ENCODE data around the gene CAMK2A. TPM values are rescaled to one million over a fixed set of nuclear protein-coding genes. Genes with fewer than 3 reads are reported as not detected.

Gene CAMK2A
- total RNA-seq, 6 donors from 2014 or later: 0.29 to 2.4 (median 1.8) TPM; not detected in 1

DNA sequence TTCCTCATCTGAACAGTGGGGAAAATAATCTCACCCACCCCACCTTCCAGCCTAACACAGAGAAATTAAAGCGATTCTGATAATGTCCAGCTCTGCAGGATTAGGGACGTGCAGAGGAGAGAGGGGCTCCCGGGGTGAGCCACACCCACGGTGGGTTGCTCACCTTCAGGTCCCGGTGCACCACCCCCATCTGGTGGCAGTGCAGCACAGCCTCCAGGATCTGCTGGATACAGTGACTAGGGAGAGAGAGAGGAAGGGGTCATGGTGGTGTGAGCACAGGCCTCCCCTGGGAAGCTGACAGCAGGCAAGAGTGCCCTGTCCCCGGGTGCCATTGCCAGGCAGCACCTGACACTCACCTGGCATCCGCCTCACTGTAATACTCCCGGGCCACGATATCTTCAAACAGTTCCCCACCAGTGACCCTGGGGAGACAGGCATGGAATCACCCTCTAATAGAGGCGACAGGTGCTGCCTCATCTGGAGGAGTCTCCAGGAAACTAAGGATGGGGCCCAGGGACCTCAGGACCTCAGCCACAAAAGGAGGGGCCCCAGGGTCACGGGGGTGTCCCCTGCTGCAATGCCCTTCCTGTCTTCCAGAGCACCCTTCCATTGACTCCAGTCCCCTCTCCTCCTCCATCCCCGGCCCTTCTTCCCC is 33.0 kb downstream of the CAMK2A start:
- no peaks in the 10 kb centered on the region for H3K9me3 ChIP-seq
- TF ChIP-seq EP300 (IDR thresholded peaks at IDR 0.05) (no peak), POLR2AphosphoS5 (IDR thresholded peaks at IDR 0.05) (no peak), POLR2A (IDR thresholded peaks at IDR 0.05) (no peak)
- TF ChIP-seq, protein P1, sequence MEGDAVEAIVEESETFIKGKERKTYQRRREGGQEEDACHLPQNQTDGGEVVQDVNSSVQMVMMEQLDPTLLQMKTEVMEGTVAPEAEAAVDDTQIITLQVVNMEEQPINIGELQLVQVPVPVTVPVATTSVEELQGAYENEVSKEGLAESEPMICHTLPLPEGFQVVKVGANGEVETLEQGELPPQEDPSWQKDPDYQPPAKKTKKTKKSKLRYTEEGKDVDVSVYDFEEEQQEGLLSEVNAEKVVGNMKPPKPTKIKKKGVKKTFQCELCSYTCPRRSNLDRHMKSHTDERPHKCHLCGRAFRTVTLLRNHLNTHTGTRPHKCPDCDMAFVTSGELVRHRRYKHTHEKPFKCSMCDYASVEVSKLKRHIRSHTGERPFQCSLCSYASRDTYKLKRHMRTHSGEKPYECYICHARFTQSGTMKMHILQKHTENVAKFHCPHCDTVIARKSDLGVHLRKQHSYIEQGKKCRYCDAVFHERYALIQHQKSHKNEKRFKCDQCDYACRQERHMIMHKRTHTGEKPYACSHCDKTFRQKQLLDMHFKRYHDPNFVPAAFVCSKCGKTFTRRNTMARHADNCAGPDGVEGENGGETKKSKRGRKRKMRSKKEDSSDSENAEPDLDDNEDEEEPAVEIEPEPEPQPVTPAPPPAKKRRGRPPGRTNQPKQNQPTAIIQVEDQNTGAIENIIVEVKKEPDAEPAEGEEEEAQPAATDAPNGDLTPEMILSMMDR (IDR thresholded peaks at IDR 0.05): no peak
- 85 to 86% methylated on average over 6 to 12 of the region's 12 CpGs for WGBS, 2 donors
- no peaks in the 10 kb centered on the region for H3K27me3 ChIP-seq
- no peak overlapping the region for H3K4me3 ChIP-seq
- no peak overlapping the region for H3K27ac ChIP-seq
- DNase-seq (no peak), ATAC-seq (ENCODE audit: low FRiP score in 2 of 2) (no peak)
- H3K36me3 ChIP-seq: no peaks in the 10 kb centered on the region
- no peaks in the 10 kb centered on the region for H3K4me1 ChIP-seq

DNA sequence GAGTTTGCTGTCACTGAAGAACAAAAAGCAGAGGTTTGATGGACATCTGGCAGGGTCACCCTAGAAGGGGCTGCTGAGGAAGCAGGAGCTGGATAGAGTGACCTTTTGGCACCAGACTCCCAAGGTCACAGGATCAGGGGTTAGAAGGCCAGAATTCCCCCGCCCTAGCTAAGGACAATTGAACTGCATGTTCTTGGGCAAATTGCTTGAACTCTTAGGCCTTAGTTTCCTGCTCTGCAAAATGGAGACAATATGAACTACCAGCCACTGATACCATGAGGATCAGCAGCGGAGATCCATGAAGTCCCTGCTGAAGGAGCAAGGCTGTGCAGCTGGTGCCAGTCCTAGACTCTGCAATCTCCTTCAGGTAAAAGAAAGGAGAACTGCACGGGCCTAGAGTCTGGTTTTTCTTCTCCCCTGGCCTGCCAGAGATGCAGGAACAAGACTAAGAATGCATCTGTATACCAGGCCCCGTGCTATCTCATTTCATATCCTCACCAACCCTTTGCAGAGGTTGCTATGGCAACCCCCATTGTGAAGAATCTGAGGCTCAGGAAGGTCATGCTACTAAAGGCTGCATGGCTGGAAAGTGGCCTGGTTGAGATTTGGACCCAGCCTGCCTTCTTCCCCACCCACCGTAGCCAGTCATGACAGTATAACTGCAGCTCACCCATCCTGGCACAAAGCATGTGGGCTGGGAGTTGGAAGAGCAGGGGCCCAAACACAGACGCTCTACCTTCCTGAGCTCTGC is 33.7 kb downstream of the CAMK2A start:
- no peak for DNase-seq

DNA sequence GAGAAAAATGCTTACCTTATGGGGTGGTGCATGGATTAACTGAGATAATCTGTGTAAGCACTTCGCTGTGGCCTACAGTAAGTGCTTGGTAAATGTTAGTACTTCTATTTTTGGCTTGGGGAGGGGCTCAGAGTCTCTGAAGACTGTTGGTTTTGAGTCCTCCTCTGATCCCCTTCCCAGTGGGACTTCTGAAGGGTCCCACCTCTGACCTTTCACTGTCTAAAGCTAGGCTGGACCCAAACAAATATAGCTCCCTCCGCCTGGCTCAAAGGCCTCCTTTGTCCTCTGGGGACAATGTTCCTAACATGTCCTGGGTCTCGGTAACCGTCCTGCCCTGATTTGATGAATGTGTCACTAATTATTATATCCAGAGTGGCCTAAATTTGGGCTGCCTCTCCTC is 34.8 kb downstream of the CAMK2A start:
- Histone ChIP-seq H3K4me3 (no peak overlapping the region), H3K36me3 (no peaks in the 10 kb centered on the region), H3K27ac (no peak overlapping the region), H3K4me1 (no peaks in the 10 kb centered on the region), H3K9me3 (no peaks in the 10 kb centered on the region), H3K27me3 (no peaks in the 10 kb centered on the region)
- ATAC-seq (ENCODE audit: low FRiP score in 2 of 2) (no peak), DNase-seq (no peak)
- WGBS, 2 donors: 71 to 80% methylated on average over 4 of the region's 4 CpGs
- no peak for TF ChIP-seq EP300 (IDR thresholded peaks at IDR 0.05)

More for the DNA sequence above, 33.7 kb downstream of the CAMK2A start:
- ATAC-seq (ENCODE audit: low FRiP score in 2 of 2): no peak
- TF ChIP-seq POLR2A (IDR thresholded peaks at IDR 0.05): no peak
- no peak for TF ChIP-seq POLR2AphosphoS5 (IDR thresholded peaks at IDR 0.05)
- TF ChIP-seq EP300 (IDR thresholded peaks at IDR 0.05): no peak
- TF ChIP-seq, protein P1 (IDR thresholded peaks at IDR 0.05): no peak
- no peaks in the 10 kb centered on the region for H3K9me3 ChIP-seq
- no peaks in the 10 kb centered on the region for H3K4me1 ChIP-seq
- no peak overlapping the region for H3K27ac ChIP-seq
- no peaks in the 10 kb centered on the region for H3K27me3 ChIP-seq
- H3K4me3 ChIP-seq: no peak overlapping the region
- H3K36me3 ChIP-seq: no peaks in the 10 kb centered on the region
- WGBS, 2 donors: 67 to 78% methylated on average over 5 to 6 of the region's 6 CpGs

DNA sequence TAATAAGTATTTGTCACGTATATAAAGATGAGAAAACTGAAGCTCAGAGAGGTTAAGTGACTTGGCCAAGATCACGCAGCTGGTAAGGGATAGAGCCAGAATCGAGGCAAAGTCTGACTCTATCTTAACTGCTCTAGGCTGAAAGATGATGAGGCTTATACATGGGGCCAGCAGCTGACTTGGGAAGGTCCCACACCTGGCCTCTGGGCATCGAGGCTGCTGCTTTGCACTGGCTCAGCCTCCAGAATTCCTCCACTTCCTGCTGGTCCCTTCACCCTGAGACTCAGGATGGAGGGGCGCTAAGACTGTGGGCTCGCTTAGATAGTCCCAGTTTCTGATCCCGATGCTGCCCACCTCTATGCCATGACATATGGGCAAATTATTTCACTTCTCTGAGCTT is 35.2 kb downstream of the CAMK2A start:
- no peaks in the 10 kb centered on the region for H3K9me3 ChIP-seq
- no peaks in the 10 kb centered on the region for H3K36me3 ChIP-seq
- H3K4me3 ChIP-seq: no peak overlapping the region
- no peaks in the 10 kb centered on the region for H3K4me1 ChIP-seq
- ATAC-seq (ENCODE audit: low FRiP score in 2 of 2) (no peak), DNase-seq (no peak)
- no peak overlapping the region for H3K27ac ChIP-seq
- TF ChIP-seq, protein P1 (IDR thresholded peaks at IDR 0.05): no peak
- TF ChIP-seq POLR2AphosphoS5 (IDR thresholded peaks at IDR 0.05) (no peak), POLR2A (IDR thresholded peaks at IDR 0.05) (no peak), EP300 (IDR thresholded peaks at IDR 0.05) (no peak)
- WGBS, 2 donors: 74 to 76% methylated on average over 6 to 7 of the region's 7 CpGs
- H3K27me3 ChIP-seq: no peaks in the 10 kb centered on the region

DNA sequence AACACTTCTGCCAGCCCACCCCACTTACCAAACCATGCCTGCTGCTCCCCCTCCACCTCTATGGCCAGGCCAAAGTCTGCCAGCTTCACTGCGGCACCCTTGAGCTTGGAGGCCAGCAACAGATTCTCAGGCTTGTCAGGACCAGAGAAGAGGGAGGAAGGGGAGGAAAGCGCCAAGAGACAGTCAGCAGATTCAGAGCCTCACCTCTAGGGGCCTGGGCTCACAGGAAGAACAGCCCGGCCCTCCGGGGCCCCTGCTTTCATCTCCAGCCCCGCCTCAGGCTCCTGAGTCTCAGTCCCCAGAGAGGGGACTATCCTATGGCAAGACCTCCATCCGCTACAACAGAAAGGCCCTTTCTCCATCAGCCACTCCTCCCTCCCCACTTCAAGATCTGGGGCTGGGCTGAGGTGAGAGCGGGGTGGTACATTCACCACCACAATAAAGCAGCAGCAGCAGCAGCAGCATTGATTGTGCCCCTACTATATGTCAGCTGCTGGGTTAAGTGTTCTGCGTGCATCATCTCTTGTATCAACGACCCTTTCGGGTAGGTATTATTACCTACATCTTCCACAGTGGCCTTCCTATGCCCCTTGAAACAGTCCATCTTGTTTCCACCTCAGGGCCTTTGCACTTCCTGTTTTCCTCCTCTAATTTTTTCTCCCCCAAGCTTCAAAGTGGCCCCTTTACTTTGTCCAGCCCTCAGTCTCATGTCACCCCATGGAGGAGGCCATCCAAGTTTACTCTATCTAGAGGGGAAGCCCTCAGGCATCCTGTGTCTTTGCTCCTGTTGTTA is 36.0 kb downstream of the CAMK2A start:
- no peak overlapping the region for H3K4me3 ChIP-seq
- ATAC-seq (ENCODE audit: low FRiP score in 2 of 2): no peak
- no peak overlapping the region for H3K27ac ChIP-seq
- WGBS, 2 donors: 88 to 92% methylated on average over 8 of the region's 10 CpGs
- H3K4me1 ChIP-seq: no peaks in the 10 kb centered on the region
- no peaks in the 10 kb centered on the region for H3K27me3 ChIP-seq
- TF ChIP-seq POLR2AphosphoS5 (IDR thresholded peaks at IDR 0.05): no peak
- TF ChIP-seq, protein P1 (IDR thresholded peaks at IDR 0.05): no peak
- no peak for TF ChIP-seq EP300 (IDR thresholded peaks at IDR 0.05)
- DNase-seq: no peak
- H3K36me3 ChIP-seq: no peaks in the 10 kb centered on the region
- H3K9me3 ChIP-seq: no peaks in the 10 kb centered on the region

All from upper lobe of left lung (tissue), 6 donors.